ENCODE results near the gene CHADL.
A peak's percentile ranks its signal among the peaks of the same experiment; 100 is the strongest.
"Not testable (repeated sequence)": the region's sequence is repeated elsewhere in the genome, so short reads cannot be mapped to it uniquely, and the experiment has no call there.

CHADL gene

DNA sequence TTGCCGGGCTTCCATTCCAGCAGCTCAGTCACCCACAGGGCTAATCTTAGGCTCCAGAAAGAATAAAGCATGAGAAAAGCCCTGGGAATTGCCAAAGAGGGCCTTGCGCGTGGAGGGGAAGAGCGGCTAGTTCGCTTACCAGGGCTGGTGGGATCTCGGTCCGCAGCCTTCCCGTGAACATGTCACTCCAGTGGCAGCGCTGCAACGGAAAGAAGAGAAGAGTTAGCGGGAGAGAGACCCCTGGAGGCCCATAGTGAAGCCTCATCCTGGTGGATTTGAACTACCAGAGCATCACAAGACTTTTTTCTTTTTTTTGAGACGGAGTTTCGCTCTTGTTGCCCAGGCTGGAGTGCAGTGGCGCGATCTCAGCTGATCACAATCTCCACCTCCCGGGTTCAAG, 27.2 kb upstream of the CHADL start:
- Mint-ChIP-seq H3K27ac (ENCODE audit: low read depth) (no peak overlapping the region), H3K4me3 (no peak overlapping the region), H3K27me3 (no peaks in the 10 kb centered on the region)

DNA sequence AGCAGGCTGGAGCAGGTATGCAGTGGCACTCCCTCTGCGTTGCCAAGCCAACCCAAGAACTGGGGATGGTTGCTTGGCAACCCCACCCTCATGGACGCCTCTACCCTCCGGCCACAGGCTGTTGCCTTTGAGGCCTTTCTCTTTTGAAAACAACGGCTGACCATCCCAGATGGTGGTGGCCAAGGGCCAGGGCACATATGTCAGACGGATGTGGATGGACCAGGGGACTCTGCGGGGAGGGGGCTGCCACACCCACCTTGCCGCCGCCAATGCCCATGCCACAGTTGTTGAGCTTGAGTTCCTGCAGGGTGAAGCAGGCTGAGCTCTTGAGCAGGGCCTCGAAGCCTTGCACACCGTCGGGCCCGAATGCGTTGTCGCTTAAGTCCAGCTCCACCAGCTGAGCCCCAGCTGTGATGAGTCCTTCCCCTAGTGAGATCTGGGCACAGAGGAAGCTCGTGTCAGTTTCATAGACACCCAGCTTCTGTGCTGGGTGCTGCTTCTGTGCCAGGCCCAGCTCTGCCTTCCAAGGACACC, 23.7 kb upstream of the CHADL start:
- Mint-ChIP-seq H3K4me1 (peaks cover 10% of the 10 kb centered on the region), H3K9me3 (no peaks in the 10 kb centered on the region), H3K4me3 (no peak overlapping the region), H3K27ac (ENCODE audit: low read depth) (peak overlapping the region; percentile 75), H3K36me3 (ENCODE audit: insufficient read depth) (peaks cover 46% of the 10 kb centered on the region), H3K27me3 (no peaks in the 10 kb centered on the region)
- DNase-seq (ENCODE audit: low spot score in 2 of 2) (no peak), ATAC-seq (replicated peaks; ENCODE audit: extremely low read depth, poor library complexity, severe bottlenecking) (no peak)

More for the DNA sequence above, 27.2 kb upstream of the CHADL start:
- ATAC-seq (replicated peaks; ENCODE audit: extremely low read depth, poor library complexity, severe bottlenecking): no peak
- Mint-ChIP-seq H3K9me3 (no peaks in the 10 kb centered on the region), H3K4me1 (peaks cover 10% of the 10 kb centered on the region), H3K36me3 (ENCODE audit: insufficient read depth) (peaks cover 62% of the 10 kb centered on the region)
- DNase-seq (ENCODE audit: low spot score in 2 of 2): no peak

DNA sequence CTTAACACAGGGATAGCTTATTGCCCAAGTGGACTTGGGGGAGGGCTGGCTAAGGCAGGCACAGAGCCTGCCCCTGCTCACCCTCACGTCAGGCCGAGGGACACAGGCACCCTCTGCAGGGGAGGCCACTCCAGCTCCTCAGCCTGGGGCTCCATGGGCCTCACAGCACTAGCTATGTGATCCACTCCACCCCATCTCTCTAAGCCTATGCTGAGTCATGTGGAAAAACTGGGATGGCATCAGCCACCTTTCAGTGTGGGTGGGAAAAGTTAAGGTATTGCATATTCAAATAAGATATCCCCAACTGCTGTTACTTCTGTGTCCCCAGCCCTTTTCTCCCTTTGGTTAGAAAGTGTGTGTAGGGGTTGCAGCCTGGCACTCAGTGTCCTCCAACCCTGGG, 23.0 kb upstream of the CHADL start:
- H3K36me3 Mint-ChIP-seq (ENCODE audit: insufficient read depth): peaks cover 44% of the 10 kb centered on the region
- no peak overlapping the region for H3K27ac Mint-ChIP-seq (ENCODE audit: low read depth)
- peaks cover 10% of the 10 kb centered on the region for H3K4me1 Mint-ChIP-seq
- ATAC-seq (replicated peaks; ENCODE audit: extremely low read depth, poor library complexity, severe bottlenecking) (no peak), DNase-seq (ENCODE audit: low spot score in 2 of 2) (no peak)
- H3K27me3 Mint-ChIP-seq: no peaks in the 10 kb centered on the region
- H3K4me3 Mint-ChIP-seq: no peak overlapping the region
- no peaks in the 10 kb centered on the region for H3K9me3 Mint-ChIP-seq

DNA sequence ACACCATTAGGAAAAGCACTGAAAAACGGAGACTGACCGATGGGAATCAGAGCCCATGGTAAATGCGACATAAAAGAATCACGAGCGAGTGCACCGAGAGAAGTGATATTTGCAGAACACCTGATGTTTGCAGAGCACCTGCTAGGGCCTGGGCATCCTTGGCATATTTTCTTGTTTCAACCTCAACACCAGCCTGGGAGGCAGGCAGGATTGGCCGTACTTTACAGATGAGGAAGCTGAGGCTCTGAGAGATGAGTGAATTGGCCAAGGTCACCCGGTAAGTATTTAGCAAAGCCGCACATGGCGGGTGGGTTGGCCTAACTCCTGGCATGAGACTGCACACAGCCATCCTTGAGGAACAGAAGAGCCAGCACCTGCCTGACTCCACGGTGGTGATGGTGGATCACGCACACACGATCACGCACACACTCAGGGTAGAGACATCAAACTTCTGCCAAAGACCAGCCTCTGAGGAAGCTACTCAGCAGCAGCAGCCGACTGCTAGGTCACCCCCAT, 21.6 kb upstream of the CHADL start:
- ATAC-seq (replicated peaks; ENCODE audit: extremely low read depth, poor library complexity, severe bottlenecking) (no peak), DNase-seq (ENCODE audit: low spot score in 2 of 2) (no peak)
- Mint-ChIP-seq H3K27me3 (no peaks in the 10 kb centered on the region), H3K27ac (ENCODE audit: low read depth) (no peak overlapping the region), H3K36me3 (ENCODE audit: insufficient read depth) (peaks cover 41% of the 10 kb centered on the region), H3K4me1 (peaks cover 10% of the 10 kb centered on the region), H3K9me3 (no peaks in the 10 kb centered on the region), H3K4me3 (no peak overlapping the region)

DNA sequence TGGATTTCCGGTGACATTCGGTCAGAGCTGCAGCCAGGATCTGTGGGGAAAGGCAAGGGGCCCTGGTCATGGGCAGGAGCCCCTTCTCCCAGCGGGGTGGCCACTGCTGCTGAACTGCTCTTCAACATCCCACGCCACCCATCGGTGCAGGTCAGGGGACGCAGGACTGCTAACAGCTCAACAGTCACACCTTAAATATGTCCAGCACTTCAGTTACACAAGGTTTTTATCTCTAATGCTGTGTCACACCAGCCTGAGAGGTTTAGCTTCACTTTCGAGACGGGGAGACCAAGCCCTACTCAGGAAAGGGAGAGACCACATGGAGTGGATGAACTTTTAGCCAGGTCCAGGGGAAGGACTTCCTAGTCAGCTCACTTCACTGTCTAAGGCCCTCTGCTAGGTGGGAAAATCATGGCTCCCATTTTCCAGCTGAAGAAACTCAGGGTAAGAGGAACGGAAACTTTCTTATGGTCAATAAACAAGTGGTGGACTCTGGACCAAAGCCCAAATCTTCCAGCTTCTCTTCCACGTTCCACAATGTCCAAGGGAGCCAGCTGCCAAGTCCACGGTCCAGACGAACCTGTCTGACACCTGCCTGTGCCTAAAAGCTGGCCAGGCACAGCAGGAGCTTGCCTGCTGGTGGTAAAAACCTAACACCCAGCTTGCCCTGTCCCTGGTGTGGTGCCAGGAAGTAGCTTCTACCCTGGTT, 21.0 kb upstream of the CHADL start:
- H3K4me1 Mint-ChIP-seq: peaks cover 10% of the 10 kb centered on the region
- H3K36me3 Mint-ChIP-seq (ENCODE audit: insufficient read depth): peaks cover 38% of the 10 kb centered on the region
- DNase-seq (ENCODE audit: low spot score in 2 of 2): no peak
- no peak overlapping the region for H3K4me3 Mint-ChIP-seq
- no peak overlapping the region for H3K27ac Mint-ChIP-seq (ENCODE audit: low read depth)
- ATAC-seq (replicated peaks; ENCODE audit: extremely low read depth, poor library complexity, severe bottlenecking): no peak
- no peaks in the 10 kb centered on the region for H3K9me3 Mint-ChIP-seq
- H3K27me3 Mint-ChIP-seq: no peaks in the 10 kb centered on the region

DNA sequence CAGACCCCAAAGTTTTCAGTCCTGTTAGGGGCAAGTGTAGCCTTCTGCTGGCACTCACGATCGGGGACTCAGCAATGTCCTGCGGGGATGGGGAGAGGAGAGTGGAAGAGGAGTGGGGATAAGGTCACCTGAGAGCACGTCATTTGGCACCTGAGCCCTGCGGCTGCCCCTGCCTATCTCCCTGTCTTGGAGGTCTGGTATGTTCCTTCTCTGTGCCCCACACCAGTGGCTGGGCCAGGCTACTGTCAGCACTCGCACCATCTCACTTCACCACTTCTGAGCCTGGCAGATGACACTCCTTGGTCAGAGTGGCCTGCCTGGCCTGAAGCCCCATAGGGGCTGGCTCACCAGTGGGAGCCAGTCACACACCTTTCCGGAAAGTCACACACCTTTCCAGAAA, 20.1 kb upstream of the CHADL start:
- no peak for ATAC-seq (replicated peaks; ENCODE audit: extremely low read depth, poor library complexity, severe bottlenecking)
- H3K36me3 Mint-ChIP-seq (ENCODE audit: insufficient read depth): peaks cover 36% of the 10 kb centered on the region

DNA sequence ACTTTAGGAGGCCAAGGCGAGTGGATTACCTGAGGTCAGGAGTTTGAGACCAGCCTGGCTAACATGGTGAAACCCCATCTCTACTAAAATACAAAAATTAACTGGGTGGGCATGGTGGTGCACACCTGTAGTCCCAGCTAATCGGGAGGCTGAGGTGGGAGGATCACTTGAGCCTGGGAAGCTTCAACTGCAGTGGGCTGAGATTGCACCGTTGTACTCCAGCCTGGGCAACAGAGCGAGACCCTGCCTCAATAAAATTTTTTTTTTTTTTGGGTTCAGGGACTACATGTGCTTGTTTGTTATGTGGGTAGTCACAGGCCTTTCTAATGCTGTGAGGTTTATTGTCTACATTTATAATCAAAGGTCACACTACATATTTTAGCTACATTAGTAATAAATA, 19.0 kb upstream of the CHADL start:
- not testable (repeated sequence) for H3K4me3 Mint-ChIP-seq; H3K27ac Mint-ChIP-seq (ENCODE audit: low read depth); DNase-seq (ENCODE audit: low spot score in 2 of 2); H3K4me1 Mint-ChIP-seq; ATAC-seq (replicated peaks; ENCODE audit: extremely low read depth, poor library complexity, severe bottlenecking); H3K9me3 Mint-ChIP-seq; H3K27me3 Mint-ChIP-seq
- H3K36me3 Mint-ChIP-seq (ENCODE audit: insufficient read depth): peaks cover 37% of the 10 kb centered on the region

More for the DNA sequence above, 20.1 kb upstream of the CHADL start:
- Mint-ChIP-seq H3K4me1 (peaks cover 6% of the 10 kb centered on the region), H3K27ac (ENCODE audit: low read depth) (peak overlapping the region; percentile 55), H3K4me3 (no peak overlapping the region), H3K27me3 (no peaks in the 10 kb centered on the region), H3K9me3 (no peaks in the 10 kb centered on the region)
- DNase-seq (ENCODE audit: low spot score in 2 of 2): no peak

DNA sequence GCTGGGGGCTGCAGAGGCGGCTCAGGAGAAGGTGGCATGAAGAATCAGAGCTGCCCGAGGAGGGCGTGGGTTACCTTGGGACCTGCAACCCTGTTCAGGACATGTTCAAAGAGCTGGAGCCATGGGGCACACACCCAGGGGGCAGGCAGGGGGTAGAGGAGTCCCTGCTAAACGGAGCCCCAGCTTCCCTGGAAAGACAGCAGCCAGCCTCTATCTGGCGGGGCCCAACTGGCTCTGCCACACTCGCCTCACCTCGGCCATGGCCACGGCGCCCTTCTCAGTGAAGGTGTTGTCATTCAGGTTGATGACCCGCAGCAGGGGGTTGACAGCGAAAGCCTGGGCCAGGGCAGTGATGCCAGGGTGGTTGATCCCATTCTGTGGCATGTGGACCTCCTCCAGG, 17.0 kb upstream of the CHADL start:
- H3K27me3 Mint-ChIP-seq: no peaks in the 10 kb centered on the region
- DNase-seq (ENCODE audit: low spot score in 2 of 2) (no peak), ATAC-seq (replicated peaks; ENCODE audit: extremely low read depth, poor library complexity, severe bottlenecking) (no peak)
- no peaks in the 10 kb centered on the region for H3K9me3 Mint-ChIP-seq
- H3K36me3 Mint-ChIP-seq (ENCODE audit: insufficient read depth): peaks cover 47% of the 10 kb centered on the region
- H3K27ac Mint-ChIP-seq (ENCODE audit: low read depth): peak overlapping the region; percentile 41
- no peaks in the 10 kb centered on the region for H3K4me1 Mint-ChIP-seq
- H3K4me3 Mint-ChIP-seq: no peak overlapping the region

DNA sequence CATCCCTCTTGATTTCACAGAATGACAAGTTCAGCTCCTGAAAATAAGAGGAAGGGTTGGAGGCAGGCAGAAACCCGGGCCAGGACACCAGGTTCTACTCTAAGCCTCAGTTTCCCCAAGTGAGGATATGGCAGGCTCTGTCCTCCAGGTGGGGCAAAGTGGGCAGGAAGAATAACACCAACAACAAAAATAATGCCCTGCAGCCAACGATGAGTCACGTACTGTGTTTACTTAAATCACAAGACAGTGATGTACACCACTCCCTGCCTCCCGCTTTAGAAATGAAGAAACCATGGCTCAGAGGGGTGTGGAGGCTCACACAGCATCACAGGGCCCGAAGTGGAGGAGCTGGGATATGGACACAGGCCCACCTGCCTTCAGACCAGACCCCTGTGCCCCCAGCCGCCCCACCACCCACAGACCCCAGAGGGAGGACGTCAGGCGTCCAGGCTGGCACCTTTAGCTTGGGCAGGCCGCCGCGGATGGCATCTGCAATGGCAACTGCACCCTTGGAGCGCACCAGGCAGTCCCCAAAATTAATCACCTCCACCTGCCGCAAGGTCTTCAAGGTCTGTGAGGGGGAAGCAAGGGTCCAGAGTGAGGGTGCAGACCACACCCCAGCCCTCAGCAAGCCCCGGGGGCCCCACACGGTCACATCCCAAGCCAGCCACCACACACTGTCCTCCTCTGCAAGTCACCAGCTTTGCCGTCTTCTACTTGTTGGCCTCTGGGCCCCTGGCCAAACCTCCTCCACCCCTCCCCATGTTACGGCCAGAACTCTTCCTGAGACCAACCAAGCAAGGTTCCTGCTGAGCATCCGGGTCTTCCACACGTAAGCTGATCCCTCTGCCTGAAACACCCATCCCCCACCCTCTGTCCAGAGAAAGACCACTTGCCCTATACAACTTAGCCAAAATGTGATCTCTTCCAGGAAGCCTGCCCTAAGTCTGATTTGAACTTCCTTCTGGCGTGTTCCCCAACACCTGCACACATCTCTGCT, 15.8 kb upstream of the CHADL start:
- Mint-ChIP-seq H3K4me3 (no peak overlapping the region), H3K9me3 (no peaks in the 10 kb centered on the region), H3K27ac (ENCODE audit: low read depth) (no peak overlapping the region), H3K4me1 (no peaks in the 10 kb centered on the region), H3K27me3 (no peaks in the 10 kb centered on the region), H3K36me3 (ENCODE audit: insufficient read depth) (peaks cover 49% of the 10 kb centered on the region)
- DNase-seq (ENCODE audit: low spot score in 2 of 2): no peak
- no peak for ATAC-seq (replicated peaks; ENCODE audit: extremely low read depth, poor library complexity, severe bottlenecking)

DNA sequence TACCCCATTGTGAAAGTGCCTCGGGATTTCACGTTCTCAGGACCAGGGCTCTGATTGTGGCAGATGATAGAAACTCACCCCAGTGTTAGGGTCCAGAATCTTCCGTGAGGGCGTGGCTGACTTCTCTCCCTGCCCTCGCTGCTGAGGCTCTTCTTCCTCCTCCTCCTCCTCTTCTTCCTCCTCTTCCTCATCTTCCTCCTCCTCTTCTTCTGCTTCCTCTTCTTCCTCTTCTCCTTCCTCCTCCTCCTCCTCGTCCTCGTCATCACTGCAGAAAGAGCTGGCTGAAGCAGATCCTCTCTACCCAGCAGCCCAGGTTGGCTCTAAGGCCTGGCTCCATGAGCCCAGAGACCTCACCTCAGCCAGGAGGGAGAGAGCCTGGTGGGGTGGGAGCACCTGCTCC, 13.5 kb upstream of the CHADL start:
- Mint-ChIP-seq H3K36me3 (ENCODE audit: insufficient read depth) (peaks cover 47% of the 10 kb centered on the region), H3K27me3 (no peaks in the 10 kb centered on the region), H3K4me1 (no peaks in the 10 kb centered on the region), H3K9me3 (no peaks in the 10 kb centered on the region), H3K4me3 (no peak overlapping the region), H3K27ac (ENCODE audit: low read depth) (peak overlapping the region; percentile 64)
- DNase-seq (ENCODE audit: low spot score in 2 of 2): no peak
- ATAC-seq (replicated peaks; ENCODE audit: extremely low read depth, poor library complexity, severe bottlenecking): no peak

DNA sequence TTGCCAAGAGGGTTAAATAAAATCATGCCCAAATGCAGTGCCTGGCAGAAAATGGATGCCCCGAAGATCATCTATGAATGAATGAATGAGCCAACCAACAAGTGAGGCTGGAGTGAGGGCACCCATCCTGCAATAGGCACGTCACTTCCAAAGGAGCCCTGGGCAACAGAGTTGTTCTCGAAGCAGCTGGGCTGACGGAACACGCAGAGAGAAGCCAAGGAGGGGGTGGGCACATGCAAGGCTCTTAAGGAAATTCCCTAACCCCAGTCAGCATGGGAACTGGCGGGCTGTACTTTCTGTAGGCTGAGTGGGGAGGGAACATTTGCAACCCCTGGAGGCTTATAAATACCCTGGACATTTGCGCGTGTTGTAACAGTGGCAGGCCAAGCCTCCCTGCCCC, 11.6 kb upstream of the CHADL start:
- Mint-ChIP-seq H3K9me3 (no peaks in the 10 kb centered on the region), H3K36me3 (ENCODE audit: insufficient read depth) (peaks cover 40% of the 10 kb centered on the region), H3K4me3 (no peak overlapping the region), H3K4me1 (no peaks in the 10 kb centered on the region), H3K27me3 (no peaks in the 10 kb centered on the region), H3K27ac (ENCODE audit: low read depth) (peak overlapping the region; percentile 74)
- no peak for DNase-seq (ENCODE audit: low spot score in 2 of 2)
- ATAC-seq (replicated peaks; ENCODE audit: extremely low read depth, poor library complexity, severe bottlenecking): no peak

DNA sequence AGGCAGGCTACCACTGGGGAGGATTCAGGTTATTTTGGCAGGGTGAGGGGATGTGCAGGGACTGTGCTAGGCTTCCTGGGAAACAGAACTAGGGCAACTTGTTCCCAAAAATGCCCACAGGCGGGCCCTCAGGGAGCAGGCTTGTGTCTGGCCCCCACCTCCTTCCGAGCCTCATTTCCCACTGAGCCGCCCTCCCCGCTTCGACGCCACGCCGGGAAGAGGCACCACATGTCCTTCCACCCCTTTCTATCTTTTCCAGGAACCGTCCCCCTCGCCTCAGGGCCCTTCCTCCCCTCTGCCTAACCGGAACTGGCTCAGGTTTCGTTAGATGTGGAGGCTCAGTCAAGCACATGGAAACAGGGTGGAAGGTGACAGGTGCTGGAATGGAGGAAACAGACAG, 9.4 kb upstream of the CHADL start:
- ATAC-seq (replicated peaks; ENCODE audit: extremely low read depth, poor library complexity, severe bottlenecking) (no peak), DNase-seq (ENCODE audit: low spot score in 2 of 2) (no peak)
- H3K27ac Mint-ChIP-seq (ENCODE audit: low read depth): peak overlapping the region; percentile 68
- no peaks in the 10 kb centered on the region for H3K4me1 Mint-ChIP-seq
- no peaks in the 10 kb centered on the region for H3K27me3 Mint-ChIP-seq
- H3K4me3 Mint-ChIP-seq: no peak overlapping the region
- no peaks in the 10 kb centered on the region for H3K9me3 Mint-ChIP-seq
- H3K36me3 Mint-ChIP-seq (ENCODE audit: insufficient read depth): peaks cover 38% of the 10 kb centered on the region
